ENCODE data around the gene DMWD. TPM values are rescaled to one million over a fixed set of nuclear protein-coding genes. Genes with fewer than 3 reads are reported as not detected.
"Not testable (repeated sequence)": the region's sequence is repeated elsewhere in the genome, so short reads cannot be mapped to it uniquely, and the experiment has no call there.

Gene DMWD
- polyA plus RNA-seq, 1 experiment, result 13.9 TPM

- no peak overlapping the region for H3K27ac ChIP-seq (ENCODE audit: low read depth, low read length)
- ChIA-PET POLR2A (interaction anchor here (0.7 kb wide), 1 partner anchor 16 kb away, joined by 3 read pairs; no protein-coding TSS in a partner anchor), CTCF (interaction anchor here (0.5 to 1.8 kb wide), 3 partner anchors 12 to 74 kb away, joined by 3 to 12 read pairs (median 7); partner anchors contain the start of gene FBXO46)
- peaks cover 5% of the 10 kb centered on the region; the same call in 1 of the 2 replicates for H3K9me3 ChIP-seq (ENCODE audit: control insufficient read depth, insufficient read depth, low read length)
- no peak for DNase-seq (ENCODE audit: low read depth, low spot score)
- TF ChIP-seq, protein P1, sequence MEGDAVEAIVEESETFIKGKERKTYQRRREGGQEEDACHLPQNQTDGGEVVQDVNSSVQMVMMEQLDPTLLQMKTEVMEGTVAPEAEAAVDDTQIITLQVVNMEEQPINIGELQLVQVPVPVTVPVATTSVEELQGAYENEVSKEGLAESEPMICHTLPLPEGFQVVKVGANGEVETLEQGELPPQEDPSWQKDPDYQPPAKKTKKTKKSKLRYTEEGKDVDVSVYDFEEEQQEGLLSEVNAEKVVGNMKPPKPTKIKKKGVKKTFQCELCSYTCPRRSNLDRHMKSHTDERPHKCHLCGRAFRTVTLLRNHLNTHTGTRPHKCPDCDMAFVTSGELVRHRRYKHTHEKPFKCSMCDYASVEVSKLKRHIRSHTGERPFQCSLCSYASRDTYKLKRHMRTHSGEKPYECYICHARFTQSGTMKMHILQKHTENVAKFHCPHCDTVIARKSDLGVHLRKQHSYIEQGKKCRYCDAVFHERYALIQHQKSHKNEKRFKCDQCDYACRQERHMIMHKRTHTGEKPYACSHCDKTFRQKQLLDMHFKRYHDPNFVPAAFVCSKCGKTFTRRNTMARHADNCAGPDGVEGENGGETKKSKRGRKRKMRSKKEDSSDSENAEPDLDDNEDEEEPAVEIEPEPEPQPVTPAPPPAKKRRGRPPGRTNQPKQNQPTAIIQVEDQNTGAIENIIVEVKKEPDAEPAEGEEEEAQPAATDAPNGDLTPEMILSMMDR (IDR thresholded peaks at IDR 0.05; ENCODE audit: low read depth, low read length), result no peak
- no peak overlapping the region for H3K4me3 ChIP-seq (ENCODE audit: low read depth, low read length)
- H3K27me3 ChIP-seq (ENCODE audit: control insufficient read depth, insufficient read depth, low read length), result no peaks in the 10 kb centered on the region
Observed at GRCh38 chr19:45804140-45804958, 11.7 kb upstream of the DMWD start.

- no peak overlapping the region for H3K4me3 ChIP-seq (ENCODE audit: low read depth, low read length)
- no peak for DNase-seq (ENCODE audit: low read depth, low spot score)
- POLR2A ChIA-PET, result interaction anchor here (0.6 kb wide), 1 partner anchor 19 kb away, joined by 3 read pairs; the partner anchor contains the start of gene DMPK
- H3K27me3 ChIP-seq (ENCODE audit: control insufficient read depth, insufficient read depth, low read length), result no peaks in the 10 kb centered on the region
- TF ChIP-seq, protein P1 (IDR thresholded peaks at IDR 0.05; ENCODE audit: low read depth, low read length), result no peak
- CTCF ChIA-PET, result interaction anchor here (0.6 to 4.2 kb wide), 3 partner anchors 16 to 278 kb away, joined by 4 to 45 read pairs (median 42); partner anchors contain the start of gene SIX5
- H3K27ac ChIP-seq (ENCODE audit: low read depth, low read length), result no peak overlapping the region
- H3K9me3 ChIP-seq (ENCODE audit: control insufficient read depth, insufficient read depth, low read length), result peaks cover 5% of the 10 kb centered on the region; the same call in 1 of the 2 replicates
Observed at GRCh38 chr19:45801603-45802175, 9.0 kb upstream of the DMWD start.

DNA sequence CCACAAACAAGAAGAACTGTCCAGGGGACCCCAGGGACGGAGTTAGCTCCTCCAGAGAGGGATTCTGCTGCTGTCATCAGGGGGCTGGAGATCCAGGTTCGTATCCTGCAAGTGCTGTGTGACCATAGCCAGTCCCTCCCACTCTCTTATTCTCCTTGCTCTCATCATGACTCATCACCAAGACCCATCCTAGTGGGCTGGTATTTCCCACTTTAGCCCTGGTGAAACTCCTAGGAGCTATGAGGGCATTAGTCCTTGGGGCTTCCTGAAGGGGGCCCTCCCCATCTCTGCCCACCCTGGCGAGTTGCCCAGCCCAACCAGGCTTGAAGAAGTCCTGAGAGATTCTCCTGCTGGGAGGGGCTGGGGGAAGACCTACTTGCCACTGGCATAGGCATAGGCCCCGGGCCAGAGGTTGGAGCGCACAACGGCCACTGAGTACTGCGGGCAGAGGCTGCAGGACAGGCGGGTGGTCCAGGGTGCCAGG is 7.5 kb upstream of the DMWD start:
- H3K27me3 ChIP-seq (ENCODE audit: control insufficient read depth, insufficient read depth, low read length), result no peaks in the 10 kb centered on the region
- no peak overlapping the region for H3K4me3 ChIP-seq (ENCODE audit: low read depth, low read length)
- no peak overlapping the region for H3K27ac ChIP-seq (ENCODE audit: low read depth, low read length)
- POLR2A ChIA-PET, result interaction anchor here (1.9 to 2.3 kb wide), 2 partner anchors 17 to 31 kb away, joined by 11 to 50 read pairs; partner anchors contain the start of genes DMPK and SIX5
- CTCF ChIA-PET, result interaction anchor here (1.0 to 4.2 kb wide), 9 partner anchors 8 to 83 kb away, joined by 3 to 45 read pairs (median 8); partner anchors contain the start of genes DMPK and SIX5
- peak; percentile 20 for DNase-seq (ENCODE audit: low read depth, low spot score)
- peaks cover 5% of the 10 kb centered on the region; the same call in 1 of the 2 replicates for H3K9me3 ChIP-seq (ENCODE audit: control insufficient read depth, insufficient read depth, low read length)
- TF ChIP-seq, protein P1 (IDR thresholded peaks at IDR 0.05; ENCODE audit: low read depth, low read length), result no peak; the same call in 1 of the 2 replicates

- not testable (repeated sequence) for H3K27ac ChIP-seq (ENCODE audit: low read depth, low read length); H3K27me3 ChIP-seq (ENCODE audit: control insufficient read depth, insufficient read depth, low read length); H3K4me3 ChIP-seq (ENCODE audit: low read depth, low read length); H3K9me3 ChIP-seq (ENCODE audit: control insufficient read depth, insufficient read depth, low read length); DNase-seq (ENCODE audit: low read depth, low spot score)
- POLR2A ChIA-PET, result interaction anchor here (0.8 to 2.3 kb wide), 5 partner anchors 10 to 31 kb away, joined by 3 to 50 read pairs (median 7); partner anchors contain the start of genes DMPK and SIX5
- CTCF ChIA-PET, result interaction anchor here (0.6 to 4.2 kb wide), 19 partner anchors 9 to 123 kb away, joined by 3 to 45 read pairs (median 4); partner anchors contain the start of genes DMPK, QPCTL, RSPH6A and SIX5
Observed at GRCh38 chr19:45799541-45799940, 6.9 kb upstream of the DMWD start.

DNA sequence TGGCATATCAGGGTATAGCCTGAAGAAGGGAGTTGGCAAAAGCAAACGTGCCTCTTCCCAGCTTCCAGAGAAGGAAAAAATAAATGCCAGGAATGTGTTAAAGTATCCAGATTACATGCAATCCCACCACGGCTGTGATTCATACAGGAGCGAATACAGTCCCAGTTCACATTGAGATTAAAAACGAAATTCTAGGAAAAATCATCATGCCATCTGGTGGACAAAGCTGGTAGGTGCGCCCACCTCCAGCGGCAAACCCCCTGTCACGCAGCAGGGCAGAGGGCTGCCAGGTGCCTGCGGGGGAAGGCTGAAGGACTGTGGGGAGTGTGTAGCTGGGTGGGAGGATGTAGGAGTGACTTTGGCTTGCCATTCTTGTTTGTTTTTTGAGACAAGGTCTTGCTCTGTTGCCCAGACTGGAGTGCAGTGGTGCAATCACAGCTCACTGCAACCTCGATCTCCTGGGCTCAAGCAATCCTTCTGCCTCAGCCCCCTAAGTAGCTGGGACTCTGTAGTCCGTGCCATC is 6.4 kb upstream of the DMWD start:
- Histone ChIP-seq H3K27me3 (ENCODE audit: control insufficient read depth, insufficient read depth, low read length) (no peaks in the 10 kb centered on the region), H3K27ac (ENCODE audit: low read depth, low read length) (no peak overlapping the region), H3K4me3 (ENCODE audit: low read depth, low read length) (no peak overlapping the region), H3K9me3 (ENCODE audit: control insufficient read depth, insufficient read depth, low read length) (peaks cover under 1% of the 10 kb centered on the region; the same call in 1 of the 2 replicates)
- CTCF ChIA-PET, result interaction anchor here (0.6 to 4.2 kb wide), 19 partner anchors 10 to 123 kb away, joined by 3 to 45 read pairs (median 4); partner anchors contain the start of genes DMPK, QPCTL, RSPH6A and SIX5
- POLR2A ChIA-PET, result interaction anchor here (0.7 to 2.3 kb wide), 6 partner anchors 11 to 107 kb away, joined by 3 to 50 read pairs (median 6); partner anchors contain the start of genes DMPK, SIX5 and SNRPD2
- peak; percentile 61 for DNase-seq (ENCODE audit: low read depth, low spot score)
- TF ChIP-seq, protein P1 (IDR thresholded peaks at IDR 0.05; ENCODE audit: low read depth, low read length), result peak; percentile 79
